IMR-90 (cell line): ENCODE data around the gene CDX1. TPM values are rescaled to one million over a fixed set of nuclear protein-coding genes. Genes with fewer than 3 reads are reported as not detected.

Source experiments
- ATAC-seq: fragments of 200-7000 bp; cut with Tn5 transposase; 2 replicates; pipeline ENCODE4 v1.9.1; 2020; ENCODE audit warnings: low read depth, mild to moderate bottlenecking, moderate library complexity
- BruUV-seq: library from RNA; stranded (reverse); fragments of 400-500 nt; replicated peaks from 2 replicates; lab custom pipeline; 2021; lab: Mats Ljungman, UMichigan
- CTCF ChIA-PET: fragments of 300-600 bp; formaldehyde crosslinking; extraction: SDS; loops from one replicate; lab custom pipeline; 2021; ENCODE audit warnings: antibody characterized with exemption; lab: Yijun Ruan, JAX
- POLR2A ChIA-PET: fragments of 300-600 bp; sonication (Branson Sonifier 250); formaldehyde crosslinking; loops from one replicate; lab custom pipeline; 2022; ENCODE audit warnings: antibody characterized with exemption; ENCODE audit not compliant: unreplicated experiment; lab: Charles Lee
- DNase-seq: peaks from one replicate; pipeline ENCODE4 v3.0.0; 2013
- H2AFZ ChIP-seq: replicated peaks from 2 replicates; pipeline ENCODE3; 2013; ENCODE audit warnings: low read length, mild to moderate bottlenecking; ENCODE audit not compliant: poor library complexity
- H2AK5ac ChIP-seq: 2 replicates; pipeline ENCODE4 v1.6.1; 2013; ENCODE audit warnings: low read depth, low read length, inconsistent platforms
- H2AK9ac ChIP-seq: replicated peaks from 2 replicates; pipeline ENCODE3; 2013; ENCODE audit warnings: mild to moderate bottlenecking, low read depth, low read length, moderate library complexity; ENCODE audit not compliant: poor library complexity
- H2BK120ac ChIP-seq: 2 replicates; pipeline ENCODE4 v1.6.1; 2013; ENCODE audit warnings: low read depth, low read length, inconsistent platforms
- H2BK15ac ChIP-seq: 3 replicates; pipeline ENCODE4 v1.6.1; 2013; ENCODE audit warnings: low read depth, low read length, inconsistent platforms
- H2BK20ac ChIP-seq: 2 replicates; pipeline ENCODE4 v1.6.1; 2013; ENCODE audit warnings: low read depth, mild to moderate bottlenecking, inconsistent platforms, low read length, moderate library complexity
- H2BK5ac ChIP-seq: 2 replicates; pipeline ENCODE4 v1.6.1; 2013; ENCODE audit warnings: mild to moderate bottlenecking, low read depth, low read length, inconsistent platforms; ENCODE audit not compliant: poor library complexity, severe bottlenecking
- H3K14ac ChIP-seq: replicated peaks from 2 replicates; pipeline ENCODE4 v1.6.1; 2013; ENCODE audit warnings: low read depth, low read length, inconsistent platforms
- H3K18ac ChIP-seq: 2 replicates; pipeline ENCODE4 v1.6.1; 2013; ENCODE audit warnings: low read depth, low read length, control low read depth
- H3K23ac ChIP-seq: 2 replicates; pipeline ENCODE4 v1.6.1; 2013; ENCODE audit warnings: low read depth, low read length, inconsistent platforms
- H3K27ac ChIP-seq: 2 replicates; pipeline ENCODE4 v1.5.1; 2013; ENCODE audit warnings: mild to moderate bottlenecking, control low read depth, low read length; ENCODE audit not compliant: insufficient read depth
- H3K27me3 ChIP-seq: 2 replicates; pipeline ENCODE4 v1.6.1; 2013; ENCODE audit warnings: low read length; ENCODE audit not compliant: control insufficient read depth, insufficient read depth
- H3K36me3 ChIP-seq: 2 replicates; pipeline ENCODE4 v1.6.1; 2013; ENCODE audit warnings: low read length, mixed read lengths; ENCODE audit not compliant: control insufficient read depth, insufficient read depth
- H3K4ac ChIP-seq: 2 replicates; pipeline ENCODE4 v1.6.1; 2013; ENCODE audit warnings: low read depth, low read length, inconsistent platforms
- H3K4me1 ChIP-seq: 2 replicates; pipeline ENCODE4 v1.6.1; 2013; ENCODE audit warnings: low read length, mixed read lengths; ENCODE audit not compliant: control insufficient read depth, insufficient read depth
- H3K4me2 ChIP-seq: 2 replicates; pipeline ENCODE4 v1.6.1; 2013; ENCODE audit warnings: low read depth, mild to moderate bottlenecking, control low read depth, low read length, moderate library complexity
- H3K4me3 ChIP-seq: 2 replicates; pipeline ENCODE4 v1.5.1; 2013; ENCODE audit warnings: low read depth, mild to moderate bottlenecking, control low read depth, low read length, moderate library complexity; ENCODE audit not compliant: insufficient read depth
- H3K56ac ChIP-seq: 2 replicates; pipeline ENCODE4 v1.6.1; 2013; ENCODE audit warnings: low read length, inconsistent platforms; ENCODE audit not compliant: insufficient read depth; ENCODE audit errors: extremely low read depth
- H3K79me1 ChIP-seq, 2 experiments: 2 replicates each; pipeline ENCODE4 v1.6.1; 2013; ENCODE audit warnings: low read length in 2 of 2, inconsistent platforms in 1 of 2, low read depth in 1 of 2
- H3K9ac ChIP-seq: 2 replicates; pipeline ENCODE4 v1.6.1; 2013; ENCODE audit warnings: low read depth, low read length, control low read depth
- H3K9me1 ChIP-seq: 2 replicates; pipeline ENCODE4 v1.6.1; 2013; ENCODE audit warnings: low read length, inconsistent platforms; ENCODE audit not compliant: insufficient read depth
- H3K9me3 ChIP-seq: 2 replicates; pipeline ENCODE4 v1.6.1; 2013; ENCODE audit warnings: low read length; ENCODE audit not compliant: control insufficient read depth, insufficient read depth
- H4K20me1 ChIP-seq: 2 replicates; pipeline ENCODE4 v1.6.1; 2013; ENCODE audit warnings: low read length, inconsistent platforms; ENCODE audit not compliant: insufficient read depth
- H4K5ac ChIP-seq: 2 replicates; pipeline ENCODE4 v1.6.1; 2013; ENCODE audit warnings: mild to moderate bottlenecking, low read depth, low read length, control low read depth
- H4K8ac ChIP-seq, 2 experiments: 2 replicates each; pipeline ENCODE4 v1.6.1; 2013; ENCODE audit warnings: low read depth in 2 of 2, low read length in 2 of 2, control low read depth in 1 of 2, inconsistent platforms in 1 of 2
- H4K91ac ChIP-seq: 2 replicates; pipeline ENCODE4 v1.6.1; 2013; ENCODE audit warnings: low read depth, low read length, inconsistent platforms; ENCODE audit not compliant: insufficient read depth
- BHLHE40 ChIP-seq: fragments of 150-350 bp; IDR thresholded peaks from 2 replicates; pipeline ENCODE4 v1.6.1; 2016; ENCODE audit warnings: mild to moderate bottlenecking, low read depth, low read length
- RAD21 ChIP-seq: IDR thresholded peaks from 2 replicates; pipeline ENCODE4 v1.6.1; 2012; ENCODE audit warnings: low read length, improper control_type of control experiment
- RFX5 ChIP-seq: IDR thresholded peaks from 2 replicates; pipeline ENCODE4 v1.8.0; 2012; ENCODE audit warnings: low read depth, mild to moderate bottlenecking, low read length, moderate library complexity
- whole genome bisulfite sequencing, 2 experiments: methylation state at CpG; one replicate each; pipeline versions ENCODE4 v1.1.5 to v1.1.7; 2013; ENCODE audit warnings: missing lambda C conversion rate in 2 of 2; ENCODE audit not compliant: insufficient read length in 1 of 2; ENCODE audit errors: extremely low coverage in 2 of 2; 5-methylcytosine and 5-hydroxymethylcytosine counted together
- dilution Hi-C: fragments of 300-500 bp; cut with HindIII; formaldehyde crosslinking; loops from one replicate; pipeline ENCODE4 v1.14.3; 2018; ENCODE audit warnings: low sequenced_read_pairs; ENCODE audit not compliant: unreplicated experiment
- in situ Hi-C: fragments of 300-500 bp; cut with MboI; formaldehyde crosslinking; loops from 3 replicates; pipeline ENCODE4 v1.14.3; 2019; ENCODE audit warnings: low sequenced_read_pairs, inconsistent platforms, mixed read lengths
- intact Hi-C: fragments of 100-400 bp; cut with micrococcal nuclease; formaldehyde crosslinking; loops from 2 replicates; pipeline ENCODE4 v1.10.0; 2022
- polyA plus RNA-seq, 3 experiments: library from polyadenylated mRNA; depleted of rRNA; stranded (reverse); fragments of >200 nt; gene quantifications; 2 replicates each; pipeline ENCODE4 v1.2.3, GENCODE V29; 2012; ENCODE audit warnings: low replicate concordance in 1 of 3
- total RNA-seq: library from RNA; depleted of rRNA; stranded (reverse); fragments of >200 nt; gene quantifications from 2 replicates; pipeline ENCODE4 v1.2.3, GENCODE V29; 2012
- TF ChIP-seq, protein P1 (sequence below): fragments of 150-350 bp; IDR thresholded peaks from 2 replicates; pipeline ENCODE4 v1.6.1; 2016; ENCODE audit warnings: low read depth, mild to moderate bottlenecking, low read length, moderate library complexity, borderline replicate concordance

Gene CDX1
- total and polyA plus RNA-seq, 2 of the 4 experiments (the other 2 are of a cell fraction), result 0.18 to 0.24 TPM

DNA sequence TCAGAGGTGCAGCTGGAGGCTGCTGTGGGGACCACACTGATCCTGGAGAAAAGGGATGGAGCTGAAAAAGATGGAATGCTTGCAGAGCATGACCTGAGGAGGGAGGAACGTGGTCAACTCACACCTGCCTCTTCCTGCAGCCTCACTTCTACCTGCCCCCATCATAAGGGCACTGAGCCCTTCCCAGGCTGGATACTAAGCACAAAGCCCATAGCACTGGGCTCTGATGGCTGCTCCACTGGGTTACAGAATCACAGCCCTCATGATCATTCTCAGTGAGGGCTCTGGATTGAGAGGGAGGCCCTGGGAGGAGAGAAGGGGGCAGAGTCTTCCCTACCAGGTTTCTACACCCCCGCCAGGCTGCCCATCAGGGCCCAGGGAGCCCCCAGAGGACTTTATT is 17.4 kb downstream of the CDX1 start:
- Histone ChIP-seq H3K27ac (no peak overlapping the region), H3K23ac (no peak overlapping the region), H3K4me2 (no peak overlapping the region), H4K8ac (no peak overlapping the region), H2BK120ac (no peak overlapping the region), H3K9ac (no peak overlapping the region), H3K9me1 (peaks cover 4% of the 10 kb centered on the region; the same call in 1 of the 2 replicates), H3K79me1 (no peaks in the 10 kb centered on the region), H2AFZ (no peak overlapping the region), H2BK15ac (no peak overlapping the region), H4K20me1 (no peaks in the 10 kb centered on the region; the same call in 1 of the 2 replicates), H3K4me1 (no peaks in the 10 kb centered on the region), H4K91ac (no peak overlapping the region), H2BK5ac (no peak overlapping the region), H2AK5ac (no peak overlapping the region), H3K9me3 (no peaks in the 10 kb centered on the region), H4K5ac (no peak overlapping the region), H3K56ac (no peak overlapping the region), H3K14ac (no peak overlapping the region), H2AK9ac (no peak overlapping the region), H3K36me3 (no peaks in the 10 kb centered on the region), H3K4ac (no peak overlapping the region), H3K18ac (no peak overlapping the region), H3K4me3 (no peak overlapping the region), H3K27me3 (peaks cover 70% of the 10 kb centered on the region), H2BK20ac (no peak overlapping the region)
- in situ Hi-C loops (no loop called here), intact Hi-C loops (no loop called here), dilution Hi-C loops (no loop called here)
- BruUV-seq, result no TSS peak
- ATAC-seq (no peak), DNase-seq (no peak)
- no peak for TF ChIP-seq RFX5
- no peak for TF ChIP-seq BHLHE40
- TF ChIP-seq, protein P1, sequence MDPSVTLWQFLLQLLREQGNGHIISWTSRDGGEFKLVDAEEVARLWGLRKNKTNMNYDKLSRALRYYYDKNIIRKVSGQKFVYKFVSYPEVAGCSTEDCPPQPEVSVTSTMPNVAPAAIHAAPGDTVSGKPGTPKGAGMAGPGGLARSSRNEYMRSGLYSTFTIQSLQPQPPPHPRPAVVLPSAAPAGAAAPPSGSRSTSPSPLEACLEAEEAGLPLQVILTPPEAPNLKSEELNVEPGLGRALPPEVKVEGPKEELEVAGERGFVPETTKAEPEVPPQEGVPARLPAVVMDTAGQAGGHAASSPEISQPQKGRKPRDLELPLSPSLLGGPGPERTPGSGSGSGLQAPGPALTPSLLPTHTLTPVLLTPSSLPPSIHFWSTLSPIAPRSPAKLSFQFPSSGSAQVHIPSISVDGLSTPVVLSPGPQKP, result no peak
- TF ChIP-seq RAD21, result no peak
- ChIA-PET POLR2A (no interaction called here), CTCF (no interaction called here)
- WGBS, 2 experiments, result no CpG with 5 or more reads among the region's 2 CpGs
